ENCODE data around the gene CUZD1. TPM values are rescaled to one million over a fixed set of nuclear protein-coding genes. Genes with fewer than 3 reads are reported as not detected.

CUZD1 gene
- 1 to 10 TPM in 1 of 2 donors, under 1 TPM in 1; 0.94 to 1.5 TPM for total RNA-seq
- polyA plus RNA-seq: 1 to 10 TPM in 1 of 2 donors, under 1 TPM in 1; 0.29 to 1.0 TPM
- long read RNA-seq, donor 1: 0 reads
- long read RNA-seq, donor 2: 0 reads
- long read RNA-seq, donor 3: 0 reads
- long read RNA-seq, donor 4: 0 reads
- long read RNA-seq, donor 5: 0 reads

- H3K36me3 ChIP-seq (ENCODE audit: control insufficient read depth in 4 of 4, insufficient read depth in 4 of 4, low read length in 4 of 4): peaks cover 0 to 5% (median 2%) of the 10 kb centered on the region in 4 donors
- DNase-seq (no peak), ATAC-seq (ENCODE audit: insufficient read depth, low FRiP score) (no peak)
- WGBS, 2 donors: 87 to 90% methylated on average over 5 of the region's 5 CpGs
- no peaks in the 10 kb centered on the region for H3K4me1 ChIP-seq (ENCODE audit: control insufficient read depth in 5 of 5, insufficient read depth in 5 of 5, low read length in 5 of 5)
- H3K9ac ChIP-seq (ENCODE audit: insufficient read depth in 1 of 2, low read length in 2 of 2): no peak within 1 kb of the TSS
- no peak for TF ChIP-seq CTCF (IDR thresholded peaks at IDR 0.05; ENCODE audit: control extremely low read depth, extremely low read depth)
- peaks cover 0 to 3% (median under 1%) of the 10 kb centered on the region in 4 donors for H3K9me3 ChIP-seq (ENCODE audit: control insufficient read depth in 4 of 4, insufficient read depth in 3 of 4, low read length in 3 of 4)
- H3K27ac ChIP-seq (ENCODE audit: low read depth in 1 of 2, low read length in 1 of 2): no peak within 1 kb of the TSS
- H3K27me3 ChIP-seq (ENCODE audit: control insufficient read depth in 3 of 3, insufficient read depth in 3 of 3, low read length in 2 of 3): no peaks in the 10 kb centered on the region
- no peak within 1 kb of the TSS for H3K4me3 ChIP-seq
Observed at GRCh38 chr10:122845783-122846332, at the start of gene CUZD1. Gene CUZD1 (minus strand): TSS chr10:122845857. CDS start chr10:122845843, 14 bp downstream.

GRCh38 chr10:122894261-122894944 is 48.7 kb upstream of the CUZD1 start:
- no peak overlapping the region for H3K9ac ChIP-seq (ENCODE audit: insufficient read depth in 1 of 2, low read length in 2 of 2)
- no peak overlapping the region for H3K27ac ChIP-seq (ENCODE audit: low read depth in 1 of 2, low read length in 1 of 2)
- H3K36me3 ChIP-seq (ENCODE audit: control insufficient read depth in 4 of 4, insufficient read depth in 4 of 4, low read length in 4 of 4): no peaks in the 10 kb centered on the region
- H3K4me3 ChIP-seq: no peak overlapping the region
- DNase-seq (no peak), ATAC-seq (ENCODE audit: insufficient read depth, low FRiP score) (no peak)
- TF ChIP-seq CTCF (IDR thresholded peaks at IDR 0.05; ENCODE audit: control extremely low read depth, extremely low read depth): no peak
- no peaks in the 10 kb centered on the region for H3K9me3 ChIP-seq (ENCODE audit: control insufficient read depth in 4 of 4, insufficient read depth in 3 of 4, low read length in 3 of 4)
- no peaks in the 10 kb centered on the region for H3K4me1 ChIP-seq (ENCODE audit: control insufficient read depth in 5 of 5, insufficient read depth in 5 of 5, low read length in 5 of 5)
- H3K27me3 ChIP-seq (ENCODE audit: control insufficient read depth in 3 of 3, insufficient read depth in 3 of 3, low read length in 2 of 3): no peaks in the 10 kb centered on the region
- 88 to 90% methylated on average over 5 of the region's 5 CpGs for WGBS, 2 donors

- Histone ChIP-seq H3K27ac (ENCODE audit: low read depth in 1 of 2, low read length in 1 of 2) (no peak overlapping the region), H3K9ac (ENCODE audit: insufficient read depth in 1 of 2, low read length in 2 of 2) (no peak overlapping the region), H3K36me3 (ENCODE audit: control insufficient read depth in 4 of 4, insufficient read depth in 4 of 4, low read length in 4 of 4) (no peaks in the 10 kb centered on the region), H3K9me3 (ENCODE audit: control insufficient read depth in 4 of 4, insufficient read depth in 3 of 4, low read length in 3 of 4) (no peaks in the 10 kb centered on the region), H3K4me1 (ENCODE audit: control insufficient read depth in 5 of 5, insufficient read depth in 5 of 5, low read length in 5 of 5) (peaks cover 0 to 8% (median 5%) of the 10 kb centered on the region in 5 donors), H3K4me3 (no peak overlapping the region), H3K27me3 (ENCODE audit: control insufficient read depth in 3 of 3, insufficient read depth in 3 of 3, low read length in 2 of 3) (peaks cover 0 to 4% (median 0%) of the 10 kb centered on the region in 3 donors)
- ATAC-seq (ENCODE audit: insufficient read depth, low FRiP score): no peak
- no peak for TF ChIP-seq CTCF (IDR thresholded peaks at IDR 0.05; ENCODE audit: control extremely low read depth, extremely low read depth)
- no peak for DNase-seq
- 85 to 95% methylated on average over 1 of the region's 1 CpG for WGBS, 2 donors
Observed at GRCh38 chr10:122884166-122884565, 38.5 kb upstream of the CUZD1 start.

All from lung (tissue), 16 donors.